PC-9 (cell line): ENCODE measurements around the gene MBNL3. TPM values are rescaled to one million over a fixed set of nuclear protein-coding genes. Genes with fewer than 3 reads are reported as not detected.

Experiments
- BruUV-seq: library from RNA; stranded (reverse); fragments of 400-500 nt; replicated peaks from 2 replicates; lab custom pipeline; 2021; lab: Mats Ljungman, UMichigan
- CTCF ChIA-PET: fragments of 300-600 bp; sonication (Branson Sonifier 250); formaldehyde crosslinking; loops from one replicate; lab custom pipeline; 2022; ENCODE audit warnings: antibody characterized with exemption; lab: Charles Lee
- POLR2A ChIA-PET: fragments of 300-600 bp; sonication (Branson Sonifier 250); formaldehyde crosslinking; loops from one replicate; lab custom pipeline; 2022; ENCODE audit warnings: antibody characterized with exemption; ENCODE audit not compliant: unreplicated experiment; lab: Charles Lee
- DNase-seq, 2 experiments: peaks; one replicate each; pipeline versions ENCODE4 v3.0.0 to v3.0.0-alpha.2; 2015 to 2022; ENCODE audit warnings: mixed read lengths in 1 of 2
- H2AFZ ChIP-seq: fragments of 200-600 bp; sonication (generic); 2 replicates; pipeline ENCODE4 v1.8.1; 2017; ENCODE audit warnings: antibody characterized with exemption
- H3F3A ChIP-seq: fragments of 200-600 bp; sonication (generic); 2 replicates; pipeline ENCODE4 v1.8.1; 2017; ENCODE audit warnings: antibody characterized with exemption, mild to moderate bottlenecking, low read depth; ENCODE audit not compliant: insufficient read depth
- H3K27ac ChIP-seq: fragments of 200-600 bp; sonication (generic); 2 replicates; pipeline ENCODE4 v1.6.1; 2016; ENCODE audit warnings: mixed run types
- H3K27me3 ChIP-seq: fragments of 200-600 bp; sonication (generic); 2 replicates; pipeline ENCODE4 v1.6.1; 2016; ENCODE audit warnings: low read depth, mixed run types; ENCODE audit not compliant: insufficient read depth
- H3K36me3 ChIP-seq: fragments of 200-600 bp; sonication (generic); 2 replicates; pipeline ENCODE4 v1.6.1; 2016; ENCODE audit warnings: low read depth, mixed run types
- H3K4me1 ChIP-seq: fragments of 200-600 bp; sonication (generic); replicated peaks from 2 replicates; pipeline ENCODE4 v1.6.1; 2016; ENCODE audit warnings: mixed run types; ENCODE audit not compliant: insufficient read depth
- H3K4me2 ChIP-seq: fragments of 200-600 bp; sonication (generic); 2 replicates; pipeline ENCODE4 v1.6.1; 2017; ENCODE audit warnings: mixed run types
- H3K4me3 ChIP-seq: fragments of 200-600 bp; sonication (generic); 2 replicates; pipeline ENCODE4 v1.6.1; 2016; ENCODE audit warnings: mixed run types
- H3K79me2 ChIP-seq: fragments of 200-600 bp; sonication (generic); 2 replicates; pipeline ENCODE4 v1.6.1; 2017; ENCODE audit warnings: low read depth, mixed run types
- H3K9me2 ChIP-seq: fragments of 200-600 bp; sonication (generic); 2 replicates; pipeline ENCODE4 v1.8.1; 2017; ENCODE audit warnings: mild to moderate bottlenecking; ENCODE audit not compliant: insufficient read depth
- H3K9me3 ChIP-seq: fragments of 200-600 bp; sonication (generic); 2 replicates; pipeline ENCODE4 v1.8.1; 2016; ENCODE audit warnings: low read depth; ENCODE audit not compliant: insufficient read depth
- H4K20me1 ChIP-seq: fragments of 200-600 bp; sonication (generic); 2 replicates; pipeline ENCODE4 v1.8.1; 2017; ENCODE audit not compliant: insufficient read depth
- EZH2 ChIP-seq: fragments of 200-600 bp; sonication (generic); IDR thresholded peaks from 2 replicates; pipeline ENCODE4 v1.8.0; 2017; ENCODE audit warnings: antibody characterized with exemption, low read depth
- intact Hi-C: fragments of 100-400 bp; cut with micrococcal nuclease; formaldehyde crosslinking; loops from one replicate; pipeline ENCODE4 v1.10.0; 2022; ENCODE audit not compliant: unreplicated experiment
- total RNA-seq: library from RNA; stranded (reverse); gene quantifications from 2 replicates; pipeline ENCODE4 v1.2.3, GENCODE V29; 2021
- TF ChIP-seq, protein P1 (sequence below): fragments of 200-600 bp; sonication (generic); conservative IDR thresholded peaks from 2 replicates; pipeline ENCODE4 v1.6.1; 2017; ENCODE audit warnings: mixed run types, antibody characterized with exemption, mild to moderate bottlenecking, moderate library complexity

Gene MBNL3
- total RNA-seq, 1 experiment from 2014 or later: 36.1 TPM

- H3K27me3 ChIP-seq: no peaks in the 10 kb centered on the region
- no peaks in the 10 kb centered on the region for H3K79me2 ChIP-seq
- no peak overlapping the region for H2AFZ ChIP-seq
- DNase-seq: no peak
- H3K4me3 ChIP-seq: no peak overlapping the region
- ChIA-PET POLR2A (no interaction called here), CTCF (no interaction called here)
- H3K9me2 ChIP-seq: no peaks in the 10 kb centered on the region
- no peaks in the 10 kb centered on the region for H4K20me1 ChIP-seq
- no peak overlapping the region for H3K27ac ChIP-seq
- TF ChIP-seq EZH2: no peak
- TF ChIP-seq, protein P1, sequence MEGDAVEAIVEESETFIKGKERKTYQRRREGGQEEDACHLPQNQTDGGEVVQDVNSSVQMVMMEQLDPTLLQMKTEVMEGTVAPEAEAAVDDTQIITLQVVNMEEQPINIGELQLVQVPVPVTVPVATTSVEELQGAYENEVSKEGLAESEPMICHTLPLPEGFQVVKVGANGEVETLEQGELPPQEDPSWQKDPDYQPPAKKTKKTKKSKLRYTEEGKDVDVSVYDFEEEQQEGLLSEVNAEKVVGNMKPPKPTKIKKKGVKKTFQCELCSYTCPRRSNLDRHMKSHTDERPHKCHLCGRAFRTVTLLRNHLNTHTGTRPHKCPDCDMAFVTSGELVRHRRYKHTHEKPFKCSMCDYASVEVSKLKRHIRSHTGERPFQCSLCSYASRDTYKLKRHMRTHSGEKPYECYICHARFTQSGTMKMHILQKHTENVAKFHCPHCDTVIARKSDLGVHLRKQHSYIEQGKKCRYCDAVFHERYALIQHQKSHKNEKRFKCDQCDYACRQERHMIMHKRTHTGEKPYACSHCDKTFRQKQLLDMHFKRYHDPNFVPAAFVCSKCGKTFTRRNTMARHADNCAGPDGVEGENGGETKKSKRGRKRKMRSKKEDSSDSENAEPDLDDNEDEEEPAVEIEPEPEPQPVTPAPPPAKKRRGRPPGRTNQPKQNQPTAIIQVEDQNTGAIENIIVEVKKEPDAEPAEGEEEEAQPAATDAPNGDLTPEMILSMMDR: no peak
- no peaks in the 10 kb centered on the region for H3K9me3 ChIP-seq
- no peaks in the 10 kb centered on the region; the same call in 1 of the 2 replicates for H3K4me1 ChIP-seq
- intact Hi-C loops: no loop called here
- BruUV-seq: no TSS peak
- H3K36me3 ChIP-seq: no peaks in the 10 kb centered on the region
- H3F3A ChIP-seq: 0 out of 2 replicates have a peak, but pooled peaks cover 9% of the 10 kb centered on the region
- H3K4me2 ChIP-seq: no peak overlapping the region
These were observed 95.4 kb downstream of the MBNL3 start for GRCh38 chrX:132393485-132393884.

DNA sequence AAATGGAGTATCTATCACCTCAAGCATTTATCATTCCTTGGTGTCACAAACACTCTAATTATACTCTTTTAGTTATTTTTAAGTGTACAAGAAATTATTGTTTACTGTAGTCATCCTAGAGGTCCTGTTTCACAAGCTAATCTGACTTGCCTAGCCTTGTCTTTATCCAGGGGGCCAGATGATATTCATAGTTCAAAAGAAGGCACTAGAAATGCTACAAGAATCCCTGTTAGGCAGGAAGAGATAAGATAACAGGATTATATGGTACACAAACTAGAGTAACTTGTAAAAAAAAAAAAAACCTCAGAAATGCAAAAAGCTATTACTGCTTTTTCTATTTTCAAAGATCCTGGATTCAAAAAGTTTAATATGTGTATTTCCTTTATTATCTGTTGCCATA lies 95.8 kb downstream of the MBNL3 start:
- 0 out of 2 replicates have a peak, but pooled peaks cover 9% of the 10 kb centered on the region for H3F3A ChIP-seq
- no TSS peak for BruUV-seq
- POLR2A ChIA-PET: no interaction called here

GRCh38 chrX:132390792-132391191 lies 98.0 kb downstream of the MBNL3 start:
- no peak overlapping the region for H3K27ac ChIP-seq
- TF ChIP-seq EZH2: no peak
- TF ChIP-seq, protein P1: no peak
- no peak overlapping the region for H2AFZ ChIP-seq
- H3K79me2 ChIP-seq: no peaks in the 10 kb centered on the region
- ChIA-PET POLR2A (no interaction called here), CTCF (no interaction called here)
- no peak overlapping the region for H3K4me2 ChIP-seq
- no peak overlapping the region for H3K4me3 ChIP-seq
- no peaks in the 10 kb centered on the region for H3K27me3 ChIP-seq
- no peaks in the 10 kb centered on the region for H3K36me3 ChIP-seq
- no peaks in the 10 kb centered on the region for H4K20me1 ChIP-seq
- no peaks in the 10 kb centered on the region for H3K9me2 ChIP-seq
- BruUV-seq: no TSS peak
- DNase-seq: no peak
- intact Hi-C loops: no loop called here
- no peaks in the 10 kb centered on the region for H3K4me1 ChIP-seq
- no peaks in the 10 kb centered on the region for H3K9me3 ChIP-seq
- H3F3A ChIP-seq: 0 out of 2 replicates have a peak, but pooled peaks cover 1% of the 10 kb centered on the region

More for the DNA sequence above, 95.8 kb downstream of the MBNL3 start:
- DNase-seq: no peak
- Histone ChIP-seq H3K36me3 (no peaks in the 10 kb centered on the region), H3K79me2 (no peaks in the 10 kb centered on the region), H3K4me1 (no peaks in the 10 kb centered on the region; the same call in 1 of the 2 replicates), H3K27ac (no peak overlapping the region), H3K4me2 (no peak overlapping the region), H3K9me2 (no peaks in the 10 kb centered on the region), H4K20me1 (no peaks in the 10 kb centered on the region), H3K4me3 (no peak overlapping the region), H3K9me3 (no peaks in the 10 kb centered on the region), H3K27me3 (no peaks in the 10 kb centered on the region), H2AFZ (no peak overlapping the region)
- CTCF ChIA-PET: no interaction called here
- intact Hi-C loops: no loop called here
- TF ChIP-seq, protein P1: no peak
- TF ChIP-seq EZH2: no peak
